RWPE2 (cell line): ENCODE data around the gene TMEM178A.
A peak's percentile ranks its signal among the peaks of the same experiment; 100 is the strongest.

ENCODE experiments used
- ATAC-seq: fragments of 200-7000 bp; cut with Tn5 transposase; 3 replicates; pipeline ENCODE4 v1.9.1; 2021; ENCODE audit warnings: low read depth
- DNase-seq: peaks from one replicate; pipeline ENCODE4 v3.0.0-alpha.2; 2020; ENCODE audit warnings: low spot score
- H3K27ac ChIP-seq: fragments of 450-650 bp; 2 replicates; pipeline ENCODE4 v1.5.1; 2017; ENCODE audit warnings: mild to moderate bottlenecking; ENCODE audit not compliant: poor library complexity, severe bottlenecking
- H3K27me3 ChIP-seq: fragments of 250-450 bp; sonication (Bioruptor Pico); 2 replicates; pipeline ENCODE4 v1.5.1; 2021; ENCODE audit warnings: mild to moderate bottlenecking, moderate library complexity; ENCODE audit not compliant: insufficient read depth, poor library complexity, severe bottlenecking
- H3K36me3 ChIP-seq: fragments of 250-450 bp; sonication (Bioruptor Pico); 2 replicates; pipeline ENCODE4 v1.5.1; 2020; ENCODE audit warnings: low read depth, mild to moderate bottlenecking, moderate library complexity
- H3K4me1 ChIP-seq: fragments of 250-450 bp; sonication (Bioruptor Pico); 2 replicates; pipeline ENCODE4 v1.5.1; 2021; ENCODE audit warnings: mild to moderate bottlenecking, moderate library complexity; ENCODE audit not compliant: insufficient read depth, poor library complexity, severe bottlenecking
- H3K4me3 ChIP-seq: fragments of 250-450 bp; sonication (Bioruptor Pico); 2 replicates; pipeline ENCODE4 v1.5.1; 2021; ENCODE audit warnings: mild to moderate bottlenecking, moderate library complexity; ENCODE audit not compliant: severe bottlenecking
- H3K9me3 ChIP-seq: fragments of 250-450 bp; sonication (Bioruptor Pico); 2 replicates; pipeline ENCODE4 v1.5.1; 2021; ENCODE audit warnings: mild to moderate bottlenecking, moderate library complexity; ENCODE audit not compliant: severe bottlenecking
- TF ChIP-seq, protein P1 (sequence below): fragments of 450-650 bp; IDR thresholded peaks from one replicate; pipeline ENCODE4 v1.5.1; 2017; ENCODE audit warnings: mild to moderate bottlenecking, moderate library complexity; ENCODE audit not compliant: poor library complexity, severe bottlenecking

The TMEM178A gene

DNA sequence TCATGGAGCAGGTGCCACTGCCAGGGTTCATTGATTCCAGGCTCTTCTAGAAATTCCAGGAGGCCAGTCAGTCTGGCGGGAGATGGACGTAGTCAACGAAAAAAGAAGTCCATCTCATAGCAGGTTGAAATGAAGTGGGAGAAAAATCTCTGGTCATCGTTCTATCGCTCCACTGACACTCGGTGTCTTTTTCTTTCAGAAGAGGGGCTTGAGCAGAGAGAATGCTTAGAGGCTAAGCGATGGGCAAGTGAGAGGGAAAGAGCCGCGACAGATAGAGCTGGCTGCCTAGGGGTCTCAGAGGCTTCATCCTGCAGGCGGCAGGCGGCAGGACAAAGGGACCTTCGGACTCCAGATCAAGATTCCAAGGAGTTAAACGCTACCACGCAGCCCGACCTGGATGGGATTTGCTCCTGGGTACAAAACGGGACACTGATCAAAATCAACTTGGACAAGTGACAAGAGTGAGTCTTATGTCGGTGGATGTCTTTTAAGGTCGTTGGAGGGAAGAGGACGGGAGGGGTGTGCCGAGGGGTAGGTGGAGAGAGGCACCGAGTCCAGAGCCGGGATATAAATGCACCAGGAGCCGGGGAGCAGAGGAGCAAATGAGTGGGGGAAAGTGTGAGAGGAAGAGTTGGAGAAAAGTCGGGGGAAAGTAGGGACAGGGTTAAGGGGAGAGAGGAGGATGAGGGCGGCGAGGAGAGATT, 677 bp upstream of the TMEM178A start:
- H3K27ac ChIP-seq: no peak overlapping the region
- peaks cover 48% of the 10 kb centered on the region for H3K27me3 ChIP-seq
- H3K4me3 ChIP-seq: no peak overlapping the region
- H3K9me3 ChIP-seq: no peaks in the 10 kb centered on the region
- no peaks in the 10 kb centered on the region for H3K4me1 ChIP-seq
- ATAC-seq (no peak), DNase-seq (no peak)
- TF ChIP-seq, protein P1, sequence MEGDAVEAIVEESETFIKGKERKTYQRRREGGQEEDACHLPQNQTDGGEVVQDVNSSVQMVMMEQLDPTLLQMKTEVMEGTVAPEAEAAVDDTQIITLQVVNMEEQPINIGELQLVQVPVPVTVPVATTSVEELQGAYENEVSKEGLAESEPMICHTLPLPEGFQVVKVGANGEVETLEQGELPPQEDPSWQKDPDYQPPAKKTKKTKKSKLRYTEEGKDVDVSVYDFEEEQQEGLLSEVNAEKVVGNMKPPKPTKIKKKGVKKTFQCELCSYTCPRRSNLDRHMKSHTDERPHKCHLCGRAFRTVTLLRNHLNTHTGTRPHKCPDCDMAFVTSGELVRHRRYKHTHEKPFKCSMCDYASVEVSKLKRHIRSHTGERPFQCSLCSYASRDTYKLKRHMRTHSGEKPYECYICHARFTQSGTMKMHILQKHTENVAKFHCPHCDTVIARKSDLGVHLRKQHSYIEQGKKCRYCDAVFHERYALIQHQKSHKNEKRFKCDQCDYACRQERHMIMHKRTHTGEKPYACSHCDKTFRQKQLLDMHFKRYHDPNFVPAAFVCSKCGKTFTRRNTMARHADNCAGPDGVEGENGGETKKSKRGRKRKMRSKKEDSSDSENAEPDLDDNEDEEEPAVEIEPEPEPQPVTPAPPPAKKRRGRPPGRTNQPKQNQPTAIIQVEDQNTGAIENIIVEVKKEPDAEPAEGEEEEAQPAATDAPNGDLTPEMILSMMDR: no peak
- H3K36me3 ChIP-seq: no peaks in the 10 kb centered on the region

DNA sequence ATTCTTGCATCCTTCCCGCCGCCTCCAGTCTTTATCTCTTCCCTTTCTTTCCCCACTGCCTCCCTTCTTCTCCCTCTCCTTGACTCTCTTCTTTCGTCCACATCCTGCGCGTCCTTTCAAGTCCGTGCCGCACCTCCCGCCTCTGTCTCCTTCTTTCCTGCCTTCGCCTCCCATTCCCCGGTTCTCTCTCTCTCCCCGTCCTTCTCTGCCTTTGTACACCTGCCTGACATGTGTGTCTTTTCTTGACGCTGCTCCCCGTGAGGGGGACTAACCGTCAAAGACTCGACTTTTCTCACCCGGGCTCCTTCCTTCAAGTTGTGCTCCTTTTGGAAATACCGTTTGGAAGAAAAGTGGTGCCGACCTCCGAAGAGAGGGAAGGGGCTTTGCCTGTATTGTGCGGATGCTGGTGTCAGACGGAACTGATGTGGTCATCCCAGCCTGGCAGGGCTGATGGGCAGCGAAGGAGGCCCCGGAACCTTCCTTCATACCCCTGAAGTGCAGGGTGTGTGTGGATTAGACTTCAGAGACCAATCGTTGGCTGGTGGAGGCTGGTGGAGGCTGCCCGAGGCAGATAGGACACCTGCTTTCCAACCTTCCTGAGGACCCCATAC, 879 bp downstream of the TMEM178A start:
- peak; percentile 28; the same call in 1 of the 3 replicates for ATAC-seq
- TF ChIP-seq, protein P1: no peak
- no peak for DNase-seq
- H3K36me3 ChIP-seq: no peaks in the 10 kb centered on the region
- H3K4me3 ChIP-seq: peak overlapping the region; percentile 36
- peaks cover 59% of the 10 kb centered on the region for H3K27me3 ChIP-seq
- no peak overlapping the region for H3K27ac ChIP-seq
- no peaks in the 10 kb centered on the region for H3K9me3 ChIP-seq
- no peaks in the 10 kb centered on the region for H3K4me1 ChIP-seq

DNA sequence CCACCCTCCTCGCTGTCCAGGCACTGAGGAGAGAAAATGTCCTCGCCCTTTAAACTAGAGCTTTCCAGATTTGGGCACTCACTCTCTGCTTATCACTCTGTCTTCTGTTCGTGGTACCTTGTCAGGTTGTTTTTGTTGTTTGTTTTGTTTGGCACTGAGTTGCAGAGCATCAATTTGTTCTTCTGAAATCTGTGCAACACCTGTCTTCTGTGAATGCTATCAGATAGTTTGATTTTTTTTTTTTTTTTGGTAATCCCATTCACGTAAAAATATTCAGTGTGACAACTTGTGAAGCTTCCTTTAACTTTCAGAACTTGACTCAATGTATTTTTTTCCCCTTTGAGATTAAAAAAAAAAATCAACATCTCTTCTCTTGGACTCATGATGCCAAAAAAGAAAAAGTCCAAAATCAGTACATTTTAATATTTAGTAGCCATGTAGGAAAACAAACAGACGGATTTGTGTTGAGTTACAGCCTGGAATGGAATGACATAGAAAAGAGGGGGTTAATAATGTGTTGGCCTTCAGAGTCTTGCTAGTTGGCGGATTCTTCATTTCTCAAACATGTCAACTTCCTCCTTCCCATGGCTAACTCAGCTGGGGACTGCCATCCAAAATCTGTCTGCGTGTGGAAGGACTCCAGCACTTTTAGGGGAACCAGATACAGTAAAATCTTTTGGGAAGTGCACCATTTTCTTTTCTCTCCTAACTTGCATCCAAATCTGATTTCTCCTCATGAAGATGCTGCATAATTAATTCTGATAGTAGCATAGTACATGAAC, 1.6 kb downstream of the TMEM178A start:
- H3K9me3 ChIP-seq: no peaks in the 10 kb centered on the region
- ATAC-seq: no peak
- no peak for DNase-seq
- no peak overlapping the region for H3K27ac ChIP-seq
- no peak overlapping the region for H3K4me3 ChIP-seq
- H3K27me3 ChIP-seq: peaks cover 64% of the 10 kb centered on the region
- no peaks in the 10 kb centered on the region for H3K4me1 ChIP-seq
- H3K36me3 ChIP-seq: no peaks in the 10 kb centered on the region
- TF ChIP-seq, protein P1: no peak

DNA sequence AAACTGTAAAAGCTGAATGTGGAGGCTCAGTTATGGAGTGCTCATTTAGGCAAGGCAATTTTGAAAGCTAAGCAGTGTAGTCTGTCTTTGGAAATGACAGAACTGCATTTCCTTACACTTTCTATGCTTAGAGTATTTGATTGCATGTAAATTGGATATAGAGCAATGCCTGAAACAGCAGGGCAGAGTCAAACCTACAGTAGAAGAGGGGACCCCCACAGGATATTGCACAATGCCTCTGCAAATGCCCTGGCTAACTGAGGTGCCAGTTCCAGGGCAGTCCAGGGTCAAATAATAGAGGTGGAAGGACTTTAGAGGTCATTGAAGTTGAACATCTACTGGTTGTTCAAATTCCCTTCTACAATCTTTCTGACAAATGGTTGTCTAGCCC, 2.2 kb downstream of the TMEM178A start:
- H3K4me1 ChIP-seq: no peaks in the 10 kb centered on the region
- ATAC-seq (no peak), DNase-seq (no peak)
- H3K9me3 ChIP-seq: no peaks in the 10 kb centered on the region
- no peak overlapping the region for H3K27ac ChIP-seq
- H3K27me3 ChIP-seq: peaks cover 64% of the 10 kb centered on the region
- H3K4me3 ChIP-seq: no peak overlapping the region
- TF ChIP-seq, protein P1: no peak
- no peaks in the 10 kb centered on the region for H3K36me3 ChIP-seq
